Lower leg skin (tissue), 4 donors: ENCODE measurements around the gene RBFOX2. TPM values are rescaled to one million over a fixed set of nuclear protein-coding genes. Genes with fewer than 3 reads are reported as not detected.

ENCODE experiments used
- DNase-seq, 2 donors: peaks; one replicate each; pipeline ENCODE4 v3.0.0-alpha.2; 2019; ENCODE audit warnings: low spot score in 2 of 2
- H3K4me3 ChIP-seq: fragments of 200-600 bp; sonication (generic); 2 replicates; pipeline ENCODE4 v1.5.1; 2017; ENCODE audit warnings: mild to moderate bottlenecking, low read depth; ENCODE audit not compliant: poor library complexity, severe bottlenecking
- CTCF ChIP-seq, 3 donors: fragments of 450-650 bp; IDR thresholded peaks; one replicate each; pipeline ENCODE4 v1.5.1; 2016; ENCODE audit warnings: antibody characterized with exemption in 3 of 3, mild to moderate bottlenecking in 3 of 3, moderate library complexity in 2 of 3
- POLR2A ChIP-seq, 2 donors: fragments of 450-650 bp; IDR thresholded peaks; one replicate each; pipeline ENCODE4 v1.6.1; 2016 to 2017; ENCODE audit warnings: antibody characterized with exemption in 2 of 2, mild to moderate bottlenecking in 1 of 2, moderate library complexity in 1 of 2
- WGBS, 2 donors: methylation state at CpG; one replicate each; pipeline ENCODE4 v1.1.5; 2018; 5-methylcytosine and 5-hydroxymethylcytosine counted together
- intact Hi-C: fragments of 100-400 bp; cut with DNase I; formaldehyde crosslinking; loops from one replicate; pipeline ENCODE4 v1.15.0; 2023; ENCODE audit warnings: low total_unique reads
- total RNA-seq, 4 donors: library from RNA; depleted of rRNA; stranded (reverse); fragments of >200 nt; gene quantifications; one replicate each; pipeline ENCODE4 v1.1.0, GENCODE V29; 2016

RBFOX2 gene
- total RNA-seq, 4 donors from 2014 or later, result 40.9 to 56.5 (median 51.1) TPM

DNA sequence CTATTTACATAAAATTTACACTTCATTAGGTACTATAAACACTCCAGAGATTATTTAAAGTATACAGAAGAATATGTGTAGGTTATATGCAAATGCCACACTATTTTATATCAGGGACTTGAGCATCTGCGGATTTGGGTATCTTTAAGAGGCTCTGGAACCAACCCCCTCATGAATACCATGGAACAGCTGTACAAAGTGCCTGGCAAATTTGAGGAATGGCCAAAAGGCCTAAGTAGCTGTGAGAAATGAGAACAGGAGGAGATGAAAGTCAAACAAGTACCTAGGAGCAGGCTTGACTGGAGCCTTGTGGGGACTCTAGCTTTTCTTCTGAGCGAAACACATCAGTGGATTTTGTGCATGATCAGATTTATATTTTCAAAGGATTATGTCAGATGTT lies 149.3 kb downstream of the RBFOX2 start:
- TF ChIP-seq POLR2A (IDR thresholded peaks at IDR 0.05), result no peak
- no peak for TF ChIP-seq CTCF (IDR thresholded peaks at IDR 0.05)
- H3K4me3 ChIP-seq, result no peak overlapping the region
- WGBS, 2 donors, result 92 to 93% methylated on average over 2 of the region's 2 CpGs
- no peak for DNase-seq
- intact Hi-C loops, result no loop called here

GRCh38 chr22:35873426-35873825 lies 155.2 kb downstream of the RBFOX2 start:
- no peak for TF ChIP-seq CTCF (IDR thresholded peaks at IDR 0.05)
- TF ChIP-seq POLR2A (IDR thresholded peaks at IDR 0.05), result no peak
- DNase-seq, result no peak
- H3K4me3 ChIP-seq, result no peak overlapping the region
- WGBS, 2 donors, result 95 to 98% methylated on average over 3 of the region's 3 CpGs
- intact Hi-C loops, result no loop called here

GRCh38 chr22:35872451-35872850 lies 156.2 kb downstream of the RBFOX2 start:
- DNase-seq, result no peak
- TF ChIP-seq CTCF (IDR thresholded peaks at IDR 0.05) (no peak), POLR2A (IDR thresholded peaks at IDR 0.05) (no peak)
- WGBS, 2 donors, result 77 to 95% methylated on average over 13 of the region's 13 CpGs
- no peak overlapping the region for H3K4me3 ChIP-seq
- intact Hi-C loops, result no loop called here

DNA sequence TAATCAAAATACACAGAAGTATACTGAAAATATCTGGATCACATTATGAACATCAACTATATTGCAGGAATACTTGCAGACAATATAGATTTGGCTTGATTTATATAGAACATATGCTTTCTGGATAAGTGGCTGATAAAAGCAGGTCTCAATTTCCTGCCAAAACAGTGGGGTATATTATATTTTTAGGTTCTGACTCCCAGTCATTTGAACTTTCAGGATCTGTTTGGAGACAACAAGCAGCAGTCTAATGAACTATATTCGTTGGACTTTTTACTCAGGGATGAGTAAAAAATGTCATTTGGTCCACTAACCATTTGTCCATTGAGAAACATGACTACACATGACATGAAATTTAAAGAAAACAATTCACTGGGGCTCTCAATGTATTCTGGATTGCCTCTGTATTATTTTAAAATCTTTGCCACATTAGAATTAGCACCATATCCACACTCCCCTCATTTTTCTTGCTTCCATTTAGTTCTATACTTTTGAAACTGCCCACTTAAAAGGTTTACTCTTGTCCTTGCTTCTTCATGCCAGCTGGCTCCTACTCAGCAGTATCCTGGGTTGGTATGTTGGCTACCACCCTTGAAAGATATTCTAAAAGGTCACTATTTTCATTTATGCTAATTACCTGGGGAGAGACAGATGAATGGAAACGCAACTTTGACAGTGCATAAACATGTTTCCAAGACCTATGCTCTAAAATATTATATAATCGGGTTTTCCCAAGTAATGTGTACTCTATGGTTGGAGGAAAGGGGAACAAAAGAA lies 157.9 kb downstream of the RBFOX2 start:
- no peak for TF ChIP-seq CTCF (IDR thresholded peaks at IDR 0.05)
- H3K4me3 ChIP-seq, result no peak overlapping the region
- intact Hi-C loops, result no loop called here
- WGBS, 2 donors, result 70 to 74% methylated on average over 3 of the region's 3 CpGs
- DNase-seq, result no peak

DNA sequence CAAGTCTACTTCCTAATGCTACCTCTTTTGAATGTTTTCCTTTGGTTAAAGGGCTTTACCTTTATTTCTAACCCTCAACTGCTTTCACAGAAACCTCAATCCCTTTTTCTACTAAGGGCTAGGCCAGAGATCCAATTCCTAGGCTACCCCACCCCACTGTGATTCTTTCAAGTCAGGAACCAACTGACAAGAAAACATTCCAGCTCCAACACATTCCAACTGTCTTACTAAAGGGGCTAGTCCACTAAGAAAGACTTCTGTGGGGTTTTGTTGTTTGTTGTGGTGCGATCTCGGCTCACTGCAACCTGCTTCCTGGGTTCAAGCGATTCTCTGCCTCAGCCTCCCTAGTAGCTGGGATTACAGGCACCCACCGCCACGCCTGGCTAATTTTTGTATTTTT lies 159.7 kb downstream of the RBFOX2 start:
- intact Hi-C loops, result no loop called here
- TF ChIP-seq CTCF (IDR thresholded peaks at IDR 0.05) (no peak), POLR2A (IDR thresholded peaks at IDR 0.05) (no peak)
- no peak for DNase-seq
- 91 to 98% methylated on average over 5 of the region's 5 CpGs for WGBS, 2 donors
- no peak overlapping the region for H3K4me3 ChIP-seq

- intact Hi-C loops, result no loop called here
- 61% methylated on average over 3 of the region's 3 CpGs for WGBS, 2 donors
- no peak for DNase-seq
- TF ChIP-seq CTCF (IDR thresholded peaks at IDR 0.05) (no peak), POLR2A (IDR thresholded peaks at IDR 0.05) (no peak)
- no peak overlapping the region for H3K4me3 ChIP-seq
Measured at GRCh38 chr22:35866651-35867050, 162.0 kb downstream of the RBFOX2 start.
